ENCODE measurements around the gene THAP7. TPM values are rescaled to one million over a fixed set of nuclear protein-coding genes. Genes with fewer than 3 reads are reported as not detected.

Gene THAP7
- total RNA-seq, 1 experiment from 2014 or later = 24.6 TPM

GRCh38 chr22:21014202-21014725, 12.3 kb upstream of the THAP7 start:
- peaks cover 31 to 50% of the 10 kb centered on the region in 2 experiments for H3K4me1 Mint-ChIP-seq
- Histone ChIP-seq H3K79me1 (ENCODE audit: insufficient read depth, low read depth, low read length, poor library complexity, severe bottlenecking) (no peaks in the 10 kb centered on the region), H3K4me1 (ENCODE audit: insufficient read depth, low read length) (peaks cover 3% of the 10 kb centered on the region; the same call in 1 of the 2 replicates), H2BK120ac (ENCODE audit: low read depth, low read length, poor library complexity, severe bottlenecking) (no peak overlapping the region), H3K4me2 (ENCODE audit: insufficient read depth, insufficient read length, low read length) (peak overlapping the region; percentile 39), H3K14ac (ENCODE audit: insufficient read depth, low read length) (no peak overlapping the region), H3K23ac (ENCODE audit: insufficient read length, low read depth, low read length) (no peak overlapping the region), H2AK5ac (ENCODE audit: insufficient read length, low read length) (no peak overlapping the region), H2AFZ (ENCODE audit: low read length) (no peak overlapping the region), H2BK12ac (ENCODE audit: insufficient read length, low read depth, low read length) (no peak overlapping the region), H3K27ac (ENCODE audit: insufficient read length, low read depth, low read length) (no peak overlapping the region), H4K20me1 (ENCODE audit: control insufficient read depth, insufficient read depth, insufficient read length) (no peaks in the 10 kb centered on the region), H3K27me3 (ENCODE audit: insufficient read depth, low read length) (no peaks in the 10 kb centered on the region), H4K91ac (ENCODE audit: insufficient read length, low read depth, low read length) (no peak overlapping the region), H2BK15ac (ENCODE audit: low read depth, low read length) (no peak overlapping the region), H4K8ac (replicated peaks; ENCODE audit: insufficient read length, low read depth, low read length) (no peak overlapping the region), H3K56ac (ENCODE audit: insufficient read length, low read depth, low read length) (no peak overlapping the region), H3K9ac (ENCODE audit: extremely low read depth, insufficient read length, low read length) (no peak overlapping the region), H2BK5ac (ENCODE audit: insufficient read length, low read length) (no peak overlapping the region), H3K79me2 (ENCODE audit: insufficient read depth, low read length) (no peaks in the 10 kb centered on the region), H3T11ph (ENCODE audit: low read length) (no peak overlapping the region), H3K4ac (ENCODE audit: low read depth, low read length) (no peak overlapping the region), H3K18ac (ENCODE audit: insufficient read length, low read depth, low read length) (no peak overlapping the region), H2BK20ac (ENCODE audit: low read depth, low read length, poor library complexity, severe bottlenecking) (no peak overlapping the region), H3K9me3 (ENCODE audit: control insufficient read depth, low read depth, low read length) (no peaks in the 10 kb centered on the region), H3K23me2 (ENCODE audit: insufficient read length, low read depth, low read length, poor library complexity, severe bottlenecking) (peaks cover 7% of the 10 kb centered on the region), H4K5ac (ENCODE audit: insufficient read length, low read depth, low read length) (no peak overlapping the region)
- WGBS (ENCODE audit: extremely low coverage, insufficient read length, low lambda C conversion rate) = no CpG with 5 or more reads among the region's 40 CpGs
- no peaks in the 10 kb centered on the region for H3K36me3 Mint-ChIP-seq (ENCODE audit: insufficient read depth in 1 of 3, low read depth in 3 of 3)
- no peak for TF ChIP-seq CTCF (conservative IDR thresholded peaks at IDR 0.05)
- peak; percentile 98 for DNase-seq
- peak overlapping the region; percentile 80 to 95 for H3K4me3 Mint-ChIP-seq
- peak overlapping the region in 2 of 3 experiments; percentile 97; a peak in 4 of 7 replicates for H3K27ac Mint-ChIP-seq
- H3K9me3 Mint-ChIP-seq = 0 out of 5 replicates have a peak, but pooled peaks cover 0 to under 1% of the 10 kb centered on the region in 2 experiments
- peaks cover 52% of the 10 kb centered on the region for H3K27me3 Mint-ChIP-seq (ENCODE audit: low read depth)

Data from H9 (cell line).